Epithelial cell of proximal tubule (primary cell): ENCODE results near the gene PDE6A. TPM values are rescaled to one million over a fixed set of nuclear protein-coding genes. Genes with fewer than 3 reads are reported as not detected.

ENCODE experiments used
- DNase-seq: peaks from one replicate; pipeline ENCODE4 v3.0.0-alpha.2; 2011; ENCODE audit warnings: low read depth
- H3K4me3 ChIP-seq: 2 replicates; pipeline ENCODE4 v1.5.1; 2011; ENCODE audit warnings: low read depth, mild to moderate bottlenecking, low read length
- total RNA-seq: library from RNA; depleted of rRNA; stranded (reverse); fragments of >200 nt; gene quantifications from 2 replicates; pipeline ENCODE4 v1.2.3, GENCODE V29; 2015
- TF ChIP-seq, protein P1 (sequence below): conservative IDR thresholded peaks from 2 replicates; pipeline ENCODE4 v1.5.1; 2012; ENCODE audit warnings: low read depth, mild to moderate bottlenecking, low read length

Gene PDE6A
- total RNA-seq, 1 donor from 2014 or later = not detected

DNA sequence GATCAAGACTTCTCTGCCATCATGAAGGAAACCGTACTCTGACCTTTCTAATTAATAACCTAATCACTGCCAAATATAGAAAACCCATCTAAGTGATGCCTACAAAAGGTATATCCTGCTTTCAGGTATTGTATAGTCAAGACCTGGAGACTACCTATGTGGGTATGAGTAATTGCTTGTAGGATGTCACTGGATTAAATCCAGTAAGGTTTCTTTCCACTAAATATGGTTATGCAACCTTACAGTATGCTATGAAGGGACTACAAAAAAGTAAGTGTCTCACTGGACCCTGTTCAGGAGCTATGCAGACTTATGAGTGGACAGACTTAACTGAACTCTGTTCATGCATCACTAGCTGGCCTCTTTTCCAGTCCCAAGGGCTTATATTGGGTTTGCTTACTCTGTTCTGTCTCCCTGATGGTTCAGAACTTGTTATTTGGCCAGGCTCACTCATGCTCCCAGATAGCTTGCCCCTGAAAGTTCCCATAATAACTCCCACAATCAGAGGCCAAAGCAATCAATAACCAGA lies 51.1 kb downstream of the PDE6A start:
- TF ChIP-seq, protein P1, sequence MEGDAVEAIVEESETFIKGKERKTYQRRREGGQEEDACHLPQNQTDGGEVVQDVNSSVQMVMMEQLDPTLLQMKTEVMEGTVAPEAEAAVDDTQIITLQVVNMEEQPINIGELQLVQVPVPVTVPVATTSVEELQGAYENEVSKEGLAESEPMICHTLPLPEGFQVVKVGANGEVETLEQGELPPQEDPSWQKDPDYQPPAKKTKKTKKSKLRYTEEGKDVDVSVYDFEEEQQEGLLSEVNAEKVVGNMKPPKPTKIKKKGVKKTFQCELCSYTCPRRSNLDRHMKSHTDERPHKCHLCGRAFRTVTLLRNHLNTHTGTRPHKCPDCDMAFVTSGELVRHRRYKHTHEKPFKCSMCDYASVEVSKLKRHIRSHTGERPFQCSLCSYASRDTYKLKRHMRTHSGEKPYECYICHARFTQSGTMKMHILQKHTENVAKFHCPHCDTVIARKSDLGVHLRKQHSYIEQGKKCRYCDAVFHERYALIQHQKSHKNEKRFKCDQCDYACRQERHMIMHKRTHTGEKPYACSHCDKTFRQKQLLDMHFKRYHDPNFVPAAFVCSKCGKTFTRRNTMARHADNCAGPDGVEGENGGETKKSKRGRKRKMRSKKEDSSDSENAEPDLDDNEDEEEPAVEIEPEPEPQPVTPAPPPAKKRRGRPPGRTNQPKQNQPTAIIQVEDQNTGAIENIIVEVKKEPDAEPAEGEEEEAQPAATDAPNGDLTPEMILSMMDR = no peak
- no peak overlapping the region for H3K4me3 ChIP-seq
- no peak for DNase-seq

GRCh38 chr5:149892594-149892993 lies 52.0 kb downstream of the PDE6A start:
- no peak overlapping the region for H3K4me3 ChIP-seq
- no peak for DNase-seq
- TF ChIP-seq, protein P1 = no peak

DNA sequence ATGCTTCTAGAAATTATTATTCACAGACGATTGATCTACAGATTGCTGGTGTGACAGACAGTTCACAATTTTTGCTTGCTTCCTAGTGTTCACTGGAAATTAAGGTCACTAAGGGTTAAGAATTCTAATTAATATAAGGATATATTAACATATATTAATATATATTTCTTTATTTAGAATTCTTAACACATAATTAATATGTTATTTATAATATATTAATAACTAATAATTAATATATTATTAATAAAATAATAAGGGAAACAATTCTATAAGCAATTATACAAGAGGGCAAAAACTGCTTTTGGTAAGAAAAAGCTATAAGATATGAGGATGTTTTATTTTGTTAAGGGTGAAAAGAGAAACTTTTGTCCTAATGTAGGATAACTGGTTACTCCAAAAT lies 56.3 kb downstream of the PDE6A start:
- DNase-seq = no peak
- H3K4me3 ChIP-seq = no peak overlapping the region
- TF ChIP-seq, protein P1 = no peak

DNA sequence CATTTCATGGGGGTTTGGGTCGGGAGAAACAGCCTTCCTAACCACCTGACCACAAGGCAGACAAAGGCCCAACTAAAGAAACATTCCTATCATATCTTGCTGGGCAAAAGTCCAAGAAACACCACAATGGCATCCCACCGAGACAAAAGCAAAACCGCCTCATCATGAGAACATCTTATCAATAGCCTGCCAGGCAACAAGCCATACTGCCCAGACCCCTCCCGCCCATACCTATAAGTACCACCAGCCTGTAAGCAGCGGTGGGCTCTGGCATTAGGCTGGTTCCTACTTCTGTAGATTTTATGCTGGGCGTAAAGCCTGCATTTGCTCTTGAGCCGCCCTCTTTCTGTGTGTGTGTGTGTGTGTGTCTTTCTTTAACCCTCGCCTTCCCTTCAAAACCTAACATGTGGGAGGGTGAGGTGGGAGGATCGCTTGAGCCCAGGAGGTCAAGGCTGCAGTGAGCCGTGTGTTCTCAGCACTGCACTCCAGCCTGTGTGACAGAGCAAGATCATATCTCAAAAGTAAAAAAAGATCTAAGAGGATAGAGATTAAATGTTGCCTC lies 56.9 kb downstream of the PDE6A start:
- DNase-seq = peak; percentile 39
- H3K4me3 ChIP-seq = no peak overlapping the region
- TF ChIP-seq, protein P1 = no peak

GRCh38 chr5:149886692-149887470 lies 57.7 kb downstream of the PDE6A start:
- TF ChIP-seq, protein P1 = no peak

DNA sequence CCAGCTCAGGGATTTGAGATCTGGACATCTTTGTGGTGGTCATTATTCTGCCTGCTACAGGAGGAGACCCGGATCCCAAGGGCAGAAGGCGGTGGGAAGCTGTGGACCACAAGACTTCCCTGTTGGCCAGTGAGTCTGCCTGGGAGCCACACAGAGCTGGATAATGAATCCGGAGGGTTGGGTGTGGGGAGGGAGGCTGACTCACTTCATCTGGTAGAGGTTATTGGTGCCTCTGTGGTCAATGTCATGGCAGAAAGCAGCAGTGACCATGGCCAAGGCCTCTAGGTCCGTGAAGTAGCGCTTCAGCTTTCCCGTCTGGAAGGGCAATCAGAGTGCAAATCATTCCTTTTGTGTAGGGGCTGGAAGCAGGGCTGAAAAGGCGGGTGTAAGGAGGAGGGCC lies 58.5 kb downstream of the PDE6A start:
- no peak overlapping the region for H3K4me3 ChIP-seq
- no peak for DNase-seq
- TF ChIP-seq, protein P1 = no peak

More at GRCh38 chr5:149886692-149887470, 57.7 kb downstream of the PDE6A start:
- no peak for DNase-seq
- no peak overlapping the region for H3K4me3 ChIP-seq
